Neural progenitor cell (in vitro differentiated cells): Measurements from ENCODE around the gene BMP2K. TPM values are rescaled to one million over a fixed set of nuclear protein-coding genes. Genes with fewer than 3 reads are reported as not detected.

Source experiments
- DNase-seq: peaks from one replicate; pipeline ENCODE4 v3.0.0-alpha.2; 2016; ENCODE audit warnings: low spot score
- H2AFZ ChIP-seq: fragments of 200-600 bp; sonication (generic); replicated peaks from 2 replicates; pipeline ENCODE4 v1.6.1; 2016; ENCODE audit warnings: antibody characterized with exemption
- H3F3A ChIP-seq: fragments of 200-600 bp; sonication (generic); 2 replicates; pipeline ENCODE4 v1.6.1; 2016; ENCODE audit warnings: antibody characterized with exemption, low read depth
- H3K27ac ChIP-seq: fragments of 200-600 bp; sonication (generic); 2 replicates; pipeline ENCODE4 v1.5.1; 2016; ENCODE audit warnings: mild to moderate bottlenecking
- H3K27me3 ChIP-seq: fragments of 200-600 bp; sonication (generic); 2 replicates; pipeline ENCODE4 v1.6.1; 2016; ENCODE audit warnings: mild to moderate bottlenecking, moderate library complexity
- H3K36me3 ChIP-seq: fragments of 200-600 bp; sonication (generic); 2 replicates; pipeline ENCODE4 v1.5.1; 2016
- H3K4me1 ChIP-seq: fragments of 200-600 bp; sonication (generic); 2 replicates; pipeline ENCODE4 v1.6.1; 2016; ENCODE audit warnings: mixed run types
- H3K4me2 ChIP-seq: fragments of 200-600 bp; sonication (generic); 2 replicates; pipeline ENCODE4 v1.6.1; 2016
- H3K4me3 ChIP-seq: fragments of 200-600 bp; sonication (generic); 2 replicates; pipeline ENCODE4 v1.5.1; 2016
- H3K79me2 ChIP-seq: fragments of 200-600 bp; sonication (generic); 2 replicates; pipeline ENCODE4 v1.6.1; 2016; ENCODE audit warnings: low read depth
- H3K9ac ChIP-seq: fragments of 200-600 bp; sonication (generic); 2 replicates; pipeline ENCODE4 v1.6.1; 2016
- H3K9me3 ChIP-seq: fragments of 200-600 bp; sonication (generic); 2 replicates; pipeline ENCODE4 v1.5.1; 2016; ENCODE audit warnings: low read depth
- H4K20me1 ChIP-seq: fragments of 200-600 bp; sonication (generic); 2 replicates; pipeline ENCODE4 v1.6.1; 2016; ENCODE audit warnings: low read depth
- H3K27ac Mint-ChIP-seq: 3 replicates; pipeline ENCODE4 v1.8.0; 2021; ENCODE audit warnings: mixed read lengths
- H3K27me3 Mint-ChIP-seq: 2 replicates; pipeline ENCODE4 v1.8.0; 2022; ENCODE audit warnings: low read depth, mild to moderate bottlenecking, inconsistent platforms, moderate library complexity, mixed read lengths; ENCODE audit not compliant: insufficient read depth
- H3K36me3 Mint-ChIP-seq: 3 replicates; pipeline ENCODE4 v1.8.0; 2021; ENCODE audit warnings: mixed read lengths
- H3K4me1 Mint-ChIP-seq: 3 replicates; pipeline ENCODE4 v1.8.0; 2021; ENCODE audit warnings: mixed read lengths
- H3K4me3 Mint-ChIP-seq: 3 replicates; pipeline ENCODE4 v1.8.0; 2021; ENCODE audit warnings: mild to moderate bottlenecking, moderate library complexity, mixed read lengths
- H3K9me3 Mint-ChIP-seq: 3 replicates; pipeline ENCODE4 v1.8.0; 2020; ENCODE audit warnings: mixed read lengths
- CTCF ChIP-seq: fragments of 200-600 bp; sonication (generic); IDR thresholded peaks from 2 replicates; pipeline ENCODE4 v1.5.1; 2017; ENCODE audit warnings: antibody characterized with exemption, mild to moderate bottlenecking
- EZH2 ChIP-seq: fragments of 200-600 bp; sonication (generic); IDR thresholded peaks from 2 replicates; pipeline ENCODE4 v1.6.1; 2017; ENCODE audit warnings: antibody characterized with exemption, mild to moderate bottlenecking, moderate library complexity
- EZH2phosphoT487 ChIP-seq: fragments of 200-600 bp; sonication (generic); IDR thresholded peaks from 2 replicates; pipeline ENCODE4 v1.6.1; 2017; ENCODE audit warnings: antibody characterized with exemption
- total RNA-seq: library from RNA; depleted of rRNA; stranded (reverse); fragments of >200 nt; gene quantifications from 2 replicates; pipeline ENCODE4 v1.2.3, GENCODE V29; 2015; ENCODE audit warnings: low replicate concordance

Gene BMP2K
- total RNA-seq, 1 donor from 2014 or later: 62.0 TPM

- peak overlapping the region; percentile 98 for H3K4me3 Mint-ChIP-seq
- Histone ChIP-seq H3K79me2 (peaks cover 44% of the 10 kb centered on the region), H3K27ac (no peak overlapping the region)
Measured at GRCh38 chr4:78938474-78938867, 162.3 kb downstream of the BMP2K start.

GRCh38 chr4:78938868-78939666 lies 162.9 kb downstream of the BMP2K start, which contains the start of gene PAQR3:
Gene PAQR3 (minus strand): TSS chr4:78939438. CDS start chr4:78939224, 214 bp downstream.
- Histone ChIP-seq H3K27me3 (peaks cover 11% of the 10 kb centered on the region), H3K79me2 (peaks cover 43% of the 10 kb centered on the region), H3K36me3 (peaks cover 3% of the 10 kb centered on the region), H3K4me1 (peaks cover 25% of the 10 kb centered on the region), H2AFZ (peak within 1 kb of the TSS; percentile 96), H4K20me1 (peaks cover 20% of the 10 kb centered on the region), H3K9ac (peak within 1 kb of the TSS; percentile 72), H3K27ac (no peak within 1 kb of the TSS), H3F3A (peaks cover 4% of the 10 kb centered on the region), H3K4me2 (peak within 1 kb of the TSS; percentile 98), H3K9me3 (no peaks in the 10 kb centered on the region), H3K4me3 (peak within 1 kb of the TSS; percentile 79)
- peak; percentile 95 for DNase-seq
- TF ChIP-seq CTCF (no peak), EZH2phosphoT487 (peak; percentile 23)
- Mint-ChIP-seq H3K4me3 (peak within 1 kb of the TSS; percentile 98), H3K27ac (peak within 1 kb of the TSS; percentile 72), H3K9me3 (no peaks in the 10 kb centered on the region), H3K4me1 (peaks cover 18% of the 10 kb centered on the region), H3K36me3 (peaks cover 5% of the 10 kb centered on the region), H3K27me3 (peaks cover 3% of the 10 kb centered on the region)

More at GRCh38 chr4:78938474-78938867, 162.3 kb downstream of the BMP2K start:
- peaks cover 18% of the 10 kb centered on the region for H3K4me1 Mint-ChIP-seq
- H3K27me3 Mint-ChIP-seq: peaks cover 3% of the 10 kb centered on the region
- H3K4me2 ChIP-seq: peak overlapping the region; percentile 98
- peaks cover 20% of the 10 kb centered on the region for H4K20me1 ChIP-seq
- no peaks in the 10 kb centered on the region for H3K9me3 Mint-ChIP-seq
- peaks cover 11% of the 10 kb centered on the region for H3K27me3 ChIP-seq
- H2AFZ ChIP-seq: peak overlapping the region; percentile 75
- no peak for TF ChIP-seq CTCF
- TF ChIP-seq EZH2phosphoT487: no peak
- TF ChIP-seq EZH2: no peak
- peaks cover 4% of the 10 kb centered on the region for H3F3A ChIP-seq
- H3K27ac Mint-ChIP-seq: peak overlapping the region; percentile 72
- H3K4me1 ChIP-seq: peaks cover 25% of the 10 kb centered on the region
- H3K9me3 ChIP-seq: no peaks in the 10 kb centered on the region
- H3K9ac ChIP-seq: peak overlapping the region; percentile 72
- H3K4me3 ChIP-seq: peak overlapping the region; percentile 79
- H3K36me3 Mint-ChIP-seq: peaks cover 5% of the 10 kb centered on the region
- no peak for DNase-seq
- peaks cover 9% of the 10 kb centered on the region for H3K36me3 ChIP-seq

- Mint-ChIP-seq H3K4me1 (peaks cover 18% of the 10 kb centered on the region), H3K27me3 (peaks cover 3% of the 10 kb centered on the region), H3K9me3 (no peaks in the 10 kb centered on the region), H3K27ac (no peak overlapping the region), H3K4me3 (peak overlapping the region; percentile 84), H3K36me3 (peaks cover 5% of the 10 kb centered on the region)
- Histone ChIP-seq H3K4me2 (peak overlapping the region; percentile 98), H3K27ac (no peak overlapping the region), H3K9ac (no peak overlapping the region), H3K4me3 (peak overlapping the region; percentile 79), H3K9me3 (no peaks in the 10 kb centered on the region), H3K79me2 (peaks cover 38% of the 10 kb centered on the region), H3K27me3 (peaks cover 11% of the 10 kb centered on the region), H2AFZ (peak overlapping the region; percentile 96), H3K36me3 (no peaks in the 10 kb centered on the region), H3K4me1 (peaks cover 25% of the 10 kb centered on the region), H3F3A (peaks cover 4% of the 10 kb centered on the region), H4K20me1 (peaks cover 18% of the 10 kb centered on the region)
- peak; percentile 21 for DNase-seq
- TF ChIP-seq EZH2phosphoT487 (no peak), CTCF (no peak), EZH2 (no peak)
Measured at GRCh38 chr4:78939667-78940008, 163.5 kb downstream of the BMP2K start.
